ENCODE measurements around the gene PLA2G6. TPM values are rescaled to one million over a fixed set of nuclear protein-coding genes. Genes with fewer than 3 reads are reported as not detected.

PLA2G6 gene
- total RNA-seq, 1 donor, result 10.8 TPM

DNA sequence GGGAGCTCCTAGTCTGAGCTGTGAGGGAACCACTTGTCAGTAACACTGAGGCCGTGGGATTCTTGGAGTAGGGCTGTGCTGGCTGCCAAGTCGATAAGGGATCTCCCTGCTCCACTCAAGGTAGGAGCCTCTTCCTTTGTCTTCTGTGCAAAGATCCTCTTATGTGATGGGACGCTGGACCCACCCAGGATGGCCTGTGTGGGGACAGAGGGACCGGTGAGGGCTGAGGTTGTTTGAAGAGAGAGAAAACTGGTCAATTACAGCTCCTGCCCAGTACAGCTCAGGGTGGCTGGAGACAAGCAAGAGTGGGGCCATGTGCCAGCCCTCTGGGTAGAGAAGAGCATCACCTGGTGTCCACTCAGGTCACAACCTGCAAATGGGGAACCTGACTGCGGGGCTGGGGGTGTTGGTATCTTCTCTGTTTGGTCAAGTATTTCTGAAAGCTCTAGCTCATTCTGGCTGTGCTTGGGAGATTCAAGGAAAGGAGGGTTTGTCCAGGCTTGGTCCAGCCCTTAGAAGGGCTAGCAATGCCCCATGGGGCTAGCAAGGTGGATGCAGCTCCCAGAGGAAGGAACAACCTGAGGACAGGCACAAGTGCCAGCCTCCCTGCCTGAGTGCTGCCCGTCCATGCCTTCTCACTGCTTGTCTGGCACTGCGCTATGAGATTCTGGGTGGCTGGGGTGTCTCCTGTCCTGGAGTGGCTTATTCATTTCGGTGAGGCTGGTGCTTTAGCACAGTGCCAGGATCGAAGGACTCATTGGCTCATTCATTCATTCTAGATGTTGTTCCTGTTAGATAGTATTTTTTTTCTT lies 43.5 kb downstream of the PLA2G6 start:
- DNase-seq (ENCODE audit: low read depth), result no peak
- no peak overlapping the region for H3K4me3 ChIP-seq (ENCODE audit: low read depth, low read length)
- TF ChIP-seq CTCF (IDR thresholded peaks at IDR 0.05; ENCODE audit: insufficient read depth, low read depth, low read length), result no peak

DNA sequence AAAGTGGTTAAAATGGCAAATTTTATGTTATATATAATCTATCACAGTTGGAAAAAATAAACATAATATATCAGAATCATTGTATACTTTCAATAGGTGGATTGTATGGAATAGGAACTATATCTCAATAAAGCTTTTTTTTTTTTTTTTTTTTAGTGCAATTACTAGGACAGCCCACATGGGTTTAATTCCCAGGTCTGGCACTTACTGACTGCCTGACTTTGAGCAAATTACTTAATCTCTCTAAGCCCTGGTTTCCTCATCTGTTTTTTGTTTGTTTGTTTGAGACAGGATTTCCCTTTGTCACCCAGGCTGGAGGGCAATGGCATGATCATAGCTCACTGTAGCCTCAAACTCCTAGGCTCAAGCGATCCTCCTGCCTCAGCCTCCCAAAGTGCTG lies 45.0 kb downstream of the PLA2G6 start:
- DNase-seq (ENCODE audit: low read depth), result no peak
- no peak overlapping the region for H3K4me3 ChIP-seq (ENCODE audit: low read depth, low read length)
- TF ChIP-seq CTCF (IDR thresholded peaks at IDR 0.05; ENCODE audit: insufficient read depth, low read depth, low read length), result no peak

GRCh38 chr22:38135133-38135706 lies 46.4 kb downstream of the PLA2G6 start:
- peak; percentile 66 for DNase-seq (ENCODE audit: low read depth)
- no peak overlapping the region for H3K4me3 ChIP-seq (ENCODE audit: low read depth, low read length)
- no peak for TF ChIP-seq CTCF (IDR thresholded peaks at IDR 0.05; ENCODE audit: insufficient read depth, low read depth, low read length)

DNA sequence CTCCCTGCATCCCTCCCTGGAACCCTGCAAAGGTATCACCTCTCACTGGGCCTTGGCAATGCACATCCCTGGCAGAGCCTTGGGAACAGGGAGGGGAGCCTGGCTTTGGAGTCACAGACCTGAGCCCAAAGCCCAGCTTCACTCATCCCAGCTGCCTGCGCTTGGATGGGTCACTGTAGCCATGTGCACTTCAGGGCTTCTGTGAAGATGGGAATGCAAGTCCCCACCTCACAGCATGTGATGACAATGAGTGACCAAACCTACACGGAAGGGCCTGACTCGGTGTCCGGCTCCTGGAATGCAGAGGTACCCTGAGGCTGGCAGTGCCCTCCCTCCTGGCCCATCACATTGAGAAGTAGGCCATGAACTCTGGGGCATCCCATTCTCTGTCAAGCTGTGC lies 48.3 kb downstream of the PLA2G6 start:
- TF ChIP-seq CTCF (IDR thresholded peaks at IDR 0.05; ENCODE audit: insufficient read depth, low read depth, low read length), result no peak
- DNase-seq (ENCODE audit: low read depth), result no peak
- no peak overlapping the region for H3K4me3 ChIP-seq (ENCODE audit: low read depth, low read length)

DNA sequence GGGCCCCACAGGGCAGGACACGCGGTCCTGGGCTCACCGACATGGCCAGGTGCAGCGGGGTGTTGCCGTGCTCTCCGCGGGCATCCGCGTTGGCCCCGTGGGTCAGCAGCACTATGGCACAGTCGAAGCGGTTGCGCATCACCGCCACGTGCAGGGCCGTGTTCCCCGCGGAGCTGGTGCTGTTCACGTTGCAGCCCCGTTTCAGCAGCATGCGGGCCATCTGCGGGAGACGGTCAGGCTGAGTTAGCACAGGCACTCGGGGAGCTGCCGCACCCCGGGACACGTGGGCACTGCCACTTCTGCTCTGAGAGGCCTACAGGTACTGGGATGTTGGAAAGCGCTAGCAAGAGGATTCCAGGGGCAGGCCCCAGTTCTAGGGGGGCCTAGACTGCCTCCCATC lies 48.8 kb downstream of the PLA2G6 start:
- DNase-seq (ENCODE audit: low read depth), result no peak
- TF ChIP-seq CTCF (IDR thresholded peaks at IDR 0.05; ENCODE audit: insufficient read depth, low read depth, low read length), result no peak
- H3K4me3 ChIP-seq (ENCODE audit: low read depth, low read length), result no peak overlapping the region

GRCh38 chr22:38132136-38132535 lies 49.5 kb downstream of the PLA2G6 start:
- DNase-seq (ENCODE audit: low read depth), result no peak

More at GRCh38 chr22:38132136-38132535, 49.5 kb downstream of the PLA2G6 start:
- TF ChIP-seq CTCF (IDR thresholded peaks at IDR 0.05; ENCODE audit: insufficient read depth, low read depth, low read length), result no peak
- H3K4me3 ChIP-seq (ENCODE audit: low read depth, low read length), result no peak overlapping the region

Data from fibroblast of villous mesenchyme (primary cell).